ENCODE results near the gene SLC39A5.
"Not testable (repeated sequence)": the region's sequence is repeated elsewhere in the genome, so short reads cannot be mapped to it uniquely, and the experiment has no call there.

Gene SLC39A5, protein sequence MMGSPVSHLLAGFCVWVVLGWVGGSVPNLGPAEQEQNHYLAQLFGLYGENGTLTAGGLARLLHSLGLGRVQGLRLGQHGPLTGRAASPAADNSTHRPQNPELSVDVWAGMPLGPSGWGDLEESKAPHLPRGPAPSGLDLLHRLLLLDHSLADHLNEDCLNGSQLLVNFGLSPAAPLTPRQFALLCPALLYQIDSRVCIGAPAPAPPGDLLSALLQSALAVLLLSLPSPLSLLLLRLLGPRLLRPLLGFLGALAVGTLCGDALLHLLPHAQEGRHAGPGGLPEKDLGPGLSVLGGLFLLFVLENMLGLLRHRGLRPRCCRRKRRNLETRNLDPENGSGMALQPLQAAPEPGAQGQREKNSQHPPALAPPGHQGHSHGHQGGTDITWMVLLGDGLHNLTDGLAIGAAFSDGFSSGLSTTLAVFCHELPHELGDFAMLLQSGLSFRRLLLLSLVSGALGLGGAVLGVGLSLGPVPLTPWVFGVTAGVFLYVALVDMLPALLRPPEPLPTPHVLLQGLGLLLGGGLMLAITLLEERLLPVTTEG
- total RNA-seq = 0.25 to 0.67 (median 0.42) reads per million in 9 experiments

- ATAC-seq (replicated peaks) = no peak
Observed at GRCh38 chr12:56229916-56230431, at the start of gene SLC39A5. Gene SLC39A5, plus strand, starts transcription at chr12:56230051. Its CDS starts 1,224 bp downstream, at chr12:56231275.

GRCh38 chr12:56186957-56187356, 42.9 kb upstream of the SLC39A5 start:
- ATAC-seq (replicated peaks) = no peak
- Mint-ChIP-seq H3K27me3 (no peaks in the 10 kb centered on the region), H3K9me3 (no peaks in the 10 kb centered on the region), H3K4me3 (peak overlapping the region; percentile 94 to 98), H3K4me1 (ENCODE audit: low read depth in 2 of 2) (peaks cover 23 to 36% of the 10 kb centered on the region in 2 donors), H3K27ac (peak overlapping the region; percentile 99), H3K36me3 (ENCODE audit: insufficient read depth) (peaks cover 77% of the 10 kb centered on the region)
- DNase-seq = no peak

More at GRCh38 chr12:56229916-56230431, at the start of gene SLC39A5:
- no peaks in the 10 kb centered on the region for H3K36me3 Mint-ChIP-seq (ENCODE audit: insufficient read depth)
- H3K27me3 Mint-ChIP-seq = no peaks in the 10 kb centered on the region
- peak within 1 kb of the TSS in 1 of 2 donors; percentile 42 for H3K27ac Mint-ChIP-seq
- H3K4me1 Mint-ChIP-seq (ENCODE audit: low read depth in 2 of 2) = peaks cover 10 to 11% of the 10 kb centered on the region in 2 donors
- H3K9me3 Mint-ChIP-seq = no peaks in the 10 kb centered on the region
- no peak for DNase-seq
- H3K4me3 Mint-ChIP-seq = no peak within 1 kb of the TSS

GRCh38 chr12:56188131-56188777, 41.6 kb upstream of the SLC39A5 start:
- Mint-ChIP-seq H3K27ac (peak overlapping the region; percentile 99), H3K36me3 (ENCODE audit: insufficient read depth) (peaks cover 65% of the 10 kb centered on the region), H3K27me3 (no peaks in the 10 kb centered on the region), H3K9me3 (no peaks in the 10 kb centered on the region), H3K4me3 (peak overlapping the region; percentile 94 to 98), H3K4me1 (ENCODE audit: low read depth in 2 of 2) (peaks cover 23 to 42% of the 10 kb centered on the region in 2 donors)
- DNase-seq (no peak), ATAC-seq (replicated peaks) (no peak)

DNA sequence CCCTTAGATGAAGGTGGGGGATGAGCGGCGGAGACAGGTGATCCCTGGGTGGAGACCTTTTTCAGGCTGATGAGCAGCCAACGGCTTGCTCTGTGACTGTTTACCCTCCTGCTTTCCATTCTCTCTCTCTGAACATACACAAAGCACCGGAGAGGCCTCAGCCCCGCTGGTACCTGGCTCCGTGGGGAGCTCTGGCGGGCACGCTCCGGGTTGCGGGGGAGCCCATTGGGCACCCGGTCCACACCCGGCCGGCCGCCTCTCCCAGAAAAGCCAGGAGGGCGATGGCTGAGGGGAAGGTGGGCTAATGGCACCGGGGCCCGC, 41.1 kb upstream of the SLC39A5 start:
- ATAC-seq (replicated peaks) (peak; percentile 4), DNase-seq (peak in 2 of 3 experiments; percentile 6 to 16)
- H3K27me3 Mint-ChIP-seq = no peaks in the 10 kb centered on the region
- no peaks in the 10 kb centered on the region for H3K9me3 Mint-ChIP-seq
- H3K4me3 Mint-ChIP-seq = peak overlapping the region; percentile 94 to 98
- H3K27ac Mint-ChIP-seq = peak overlapping the region; percentile 99
- H3K4me1 Mint-ChIP-seq (ENCODE audit: low read depth in 2 of 2) = peaks cover 26 to 45% of the 10 kb centered on the region in 2 donors
- H3K36me3 Mint-ChIP-seq (ENCODE audit: insufficient read depth) = peaks cover 60% of the 10 kb centered on the region

DNA sequence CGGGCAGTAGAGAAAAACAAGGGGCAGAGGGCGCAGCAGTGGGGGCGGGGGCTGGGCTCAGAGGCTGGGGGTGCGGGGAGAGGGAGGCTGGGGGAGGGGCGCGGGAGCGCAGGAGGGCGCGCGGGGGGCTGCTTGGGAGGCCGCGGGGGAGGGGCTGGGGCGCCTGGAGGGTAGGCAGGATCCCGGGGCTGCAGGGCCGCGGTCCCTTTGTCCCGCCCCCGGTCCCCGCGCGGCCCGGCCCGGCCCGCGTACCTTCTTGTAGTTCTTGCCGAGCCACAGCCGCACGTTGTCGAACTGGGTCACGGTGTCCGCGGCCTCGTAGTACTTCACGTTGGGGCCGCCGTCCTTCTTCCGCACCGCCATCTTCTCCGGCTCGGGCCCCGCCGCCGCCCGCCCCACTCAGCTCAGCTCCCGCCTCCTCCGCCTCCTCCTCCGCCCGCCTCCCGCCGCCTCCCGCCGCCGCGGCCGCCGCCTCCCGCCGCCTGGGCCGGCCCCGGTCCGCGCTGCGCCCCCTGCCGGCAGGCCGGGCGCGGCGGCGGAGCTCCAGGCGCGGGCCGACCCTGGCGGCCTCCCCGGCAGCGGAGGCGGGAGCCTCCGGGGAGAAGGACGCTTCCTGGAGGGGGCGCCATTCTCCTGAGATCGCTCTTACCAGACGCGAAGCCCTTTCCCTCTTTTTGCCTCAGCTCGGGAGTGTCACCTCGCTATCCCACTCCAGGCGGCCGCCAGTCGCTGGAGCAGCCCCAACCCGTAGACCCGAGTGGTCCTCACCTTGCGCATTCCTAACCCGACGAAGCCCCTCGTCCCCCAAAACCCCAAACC, 40.5 kb upstream of the SLC39A5 start, which contains the start of gene SMARCC2:
SMARCC2 (minus strand) TSS at position 385 of the 819 bp plus-strand sequence; CDS start at position 363, 22 bp downstream.
- Mint-ChIP-seq H3K27ac (peak within 1 kb of the TSS; percentile 99), H3K4me3 (peak within 1 kb of the TSS; percentile 94 to 98), H3K4me1 (ENCODE audit: low read depth in 2 of 2) (peaks cover 26 to 45% of the 10 kb centered on the region in 2 donors), H3K36me3 (ENCODE audit: insufficient read depth) (peaks cover 54% of the 10 kb centered on the region), H3K27me3 (no peaks in the 10 kb centered on the region), H3K9me3 (no peaks in the 10 kb centered on the region)
- ATAC-seq (replicated peaks) = peak; percentile 85
- peak; percentile 76 to 83 (median 77) for DNase-seq

- Mint-ChIP-seq H3K27ac (peak overlapping the region; percentile 99), H3K27me3 (no peaks in the 10 kb centered on the region), H3K4me3 (peak overlapping the region; percentile 94 to 98), H3K4me1 (ENCODE audit: low read depth in 2 of 2) (peaks cover 26 to 45% of the 10 kb centered on the region in 2 donors), H3K9me3 (no peaks in the 10 kb centered on the region), H3K36me3 (ENCODE audit: insufficient read depth) (peaks cover 47% of the 10 kb centered on the region)
- DNase-seq = peak; percentile 60 to 70 (median 70)
- ATAC-seq (replicated peaks) = peak; percentile 36
Observed at GRCh38 chr12:56189918-56190694, 39.7 kb upstream of the SLC39A5 start.

DNA sequence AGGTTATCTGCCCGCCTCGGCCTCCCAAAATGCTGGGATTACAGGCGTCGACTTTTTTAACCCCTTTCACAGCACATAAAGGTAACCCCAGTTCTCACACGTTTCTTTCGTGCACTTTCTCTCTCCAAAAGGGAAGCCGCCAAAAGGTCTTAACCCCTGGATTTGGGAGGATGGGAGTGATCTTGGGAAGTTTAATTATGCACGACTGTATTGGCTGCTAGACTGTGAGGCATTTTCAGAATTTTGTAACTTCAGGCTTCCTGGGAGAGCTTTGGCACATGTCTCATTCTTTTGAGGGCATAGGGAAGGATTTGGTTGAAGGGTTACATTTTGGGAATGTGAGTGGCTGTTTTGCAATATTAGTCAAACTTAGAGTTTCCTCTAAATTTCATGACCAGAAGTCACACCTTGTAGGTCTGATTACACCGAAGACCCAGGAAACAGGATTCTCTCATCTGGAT, 39.1 kb upstream of the SLC39A5 start:
- peaks cover 41% of the 10 kb centered on the region for H3K36me3 Mint-ChIP-seq (ENCODE audit: insufficient read depth)
- DNase-seq (no peak), ATAC-seq (replicated peaks) (no peak)
- peak overlapping the region; percentile 94 to 98 for H3K4me3 Mint-ChIP-seq
- H3K27me3 Mint-ChIP-seq = no peaks in the 10 kb centered on the region
- no peaks in the 10 kb centered on the region for H3K9me3 Mint-ChIP-seq
- H3K27ac Mint-ChIP-seq = peak overlapping the region; percentile 99
- peaks cover 26 to 44% of the 10 kb centered on the region in 2 donors for H3K4me1 Mint-ChIP-seq (ENCODE audit: low read depth in 2 of 2)

GRCh38 chr12:56192582-56192981, 37.3 kb upstream of the SLC39A5 start:
- Mint-ChIP-seq H3K27ac (peak overlapping the region; percentile 27 to 86), H3K36me3 (ENCODE audit: insufficient read depth) (peaks cover 28% of the 10 kb centered on the region), H3K27me3 (no peaks in the 10 kb centered on the region), H3K4me1 (ENCODE audit: low read depth in 2 of 2) (peaks cover 23 to 36% of the 10 kb centered on the region in 2 donors), H3K9me3 (no peaks in the 10 kb centered on the region), H3K4me3 (no peak overlapping the region)
- DNase-seq = no peak
- no peak for ATAC-seq (replicated peaks)

- DNase-seq (peak; percentile 72 to 78 (median 77)), ATAC-seq (replicated peaks) (no peak)
- H3K4me1 Mint-ChIP-seq (ENCODE audit: low read depth in 2 of 2) = peaks cover 18 to 31% of the 10 kb centered on the region in 2 donors
- H3K4me3 Mint-ChIP-seq = no peak overlapping the region
- peak overlapping the region; percentile 27 to 86 for H3K27ac Mint-ChIP-seq
- H3K36me3 Mint-ChIP-seq (ENCODE audit: insufficient read depth) = peaks cover 25% of the 10 kb centered on the region
- H3K9me3 Mint-ChIP-seq = no peaks in the 10 kb centered on the region
- no peaks in the 10 kb centered on the region for H3K27me3 Mint-ChIP-seq
Observed at GRCh38 chr12:56193025-56193578, 36.7 kb upstream of the SLC39A5 start.

GRCh38 chr12:56196818-56197550, 32.9 kb upstream of the SLC39A5 start:
- H3K27me3 Mint-ChIP-seq, DNase-seq: not testable (repeated sequence)

DNA sequence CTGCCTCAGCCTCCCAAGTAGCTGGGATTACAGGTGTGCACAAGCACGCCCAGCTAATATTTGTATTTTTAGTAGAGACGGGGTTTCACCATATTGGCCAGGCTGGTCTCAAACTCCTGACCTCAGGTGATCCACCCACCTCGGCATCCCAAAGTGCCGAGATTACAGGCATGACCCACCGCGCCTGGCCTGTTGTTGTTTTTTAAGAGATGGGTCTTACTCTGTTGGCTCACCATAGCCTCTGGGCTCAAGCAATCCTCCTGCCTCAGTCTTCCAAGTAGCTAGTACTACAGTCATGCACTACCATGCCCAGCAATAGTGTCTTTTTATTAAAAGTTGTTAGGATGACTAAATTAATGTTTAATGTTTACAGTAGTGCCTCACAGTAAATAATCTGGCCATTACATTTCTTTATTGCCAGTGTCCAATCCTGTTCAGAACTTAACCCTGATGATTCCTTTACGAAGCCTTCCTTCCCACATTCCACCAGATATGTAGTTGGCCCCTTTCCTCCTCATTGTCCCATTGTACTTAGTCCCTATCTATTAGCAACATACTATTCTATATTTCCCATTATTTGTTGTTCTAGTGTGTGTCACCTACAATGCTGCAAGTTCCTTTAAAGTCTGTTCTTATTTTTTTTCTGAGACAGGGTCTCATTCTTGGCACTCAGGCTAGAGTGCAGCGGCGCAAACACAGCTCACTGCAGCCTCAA, 31.8 kb upstream of the SLC39A5 start:
- DNase-seq (no peak), ATAC-seq (replicated peaks) (no peak)
- H3K4me1 Mint-ChIP-seq (ENCODE audit: low read depth in 2 of 2) = peaks cover 3 to 4% of the 10 kb centered on the region in 2 donors
- H3K4me3 Mint-ChIP-seq = no peak overlapping the region
- H3K27me3 Mint-ChIP-seq = no peaks in the 10 kb centered on the region
- H3K9me3 Mint-ChIP-seq = no peaks in the 10 kb centered on the region
- H3K36me3 Mint-ChIP-seq (ENCODE audit: insufficient read depth) = no peaks in the 10 kb centered on the region
- H3K27ac Mint-ChIP-seq = peak overlapping the region in 1 of 2 donors; percentile 22

More at GRCh38 chr12:56196818-56197550, 32.9 kb upstream of the SLC39A5 start:
- H3K4me3 Mint-ChIP-seq; H3K27ac Mint-ChIP-seq; H3K36me3 Mint-ChIP-seq (ENCODE audit: insufficient read depth); H3K4me1 Mint-ChIP-seq (ENCODE audit: low read depth in 2 of 2); H3K9me3 Mint-ChIP-seq; ATAC-seq (replicated peaks): not testable (repeated sequence)
